HG02642 (cell line): ENCODE results near the gene KIAA0825.

Experiments
- ATAC-seq: cut with Tn5 transposase; IDR thresholded peaks from one replicate; pipeline ENCODE4 v1.9.1; 2021; ENCODE audit warnings: mild to moderate bottlenecking; ENCODE audit not compliant: unreplicated experiment, poor library complexity

KIAA0825 gene

DNA sequence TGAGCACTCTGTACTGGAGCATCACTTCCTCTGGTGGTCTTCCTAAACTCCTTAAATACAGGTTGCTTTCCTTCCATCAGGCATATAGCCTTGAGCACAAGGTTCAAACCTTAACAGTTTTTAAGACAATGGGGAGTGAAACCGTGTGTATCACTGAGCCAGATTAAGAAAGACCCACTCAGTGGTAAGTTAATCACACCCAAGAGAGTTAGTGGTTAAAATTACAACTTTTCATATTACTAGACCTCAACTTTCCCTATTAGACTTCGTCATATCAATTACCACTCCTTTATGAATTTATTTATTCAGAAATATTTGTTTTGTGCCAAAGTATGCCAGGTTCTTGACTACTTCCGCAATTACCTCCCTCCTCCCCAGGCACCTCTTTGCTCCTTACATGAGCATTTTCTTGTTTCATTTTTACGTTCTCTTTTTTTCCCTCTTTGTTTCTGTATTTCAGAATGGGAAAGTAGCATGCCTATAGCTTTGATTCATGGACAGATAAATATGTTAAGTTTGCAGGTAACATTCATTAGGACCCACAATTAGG is 351.0 kb downstream of the KIAA0825 start:
- ATAC-seq: no peak

DNA sequence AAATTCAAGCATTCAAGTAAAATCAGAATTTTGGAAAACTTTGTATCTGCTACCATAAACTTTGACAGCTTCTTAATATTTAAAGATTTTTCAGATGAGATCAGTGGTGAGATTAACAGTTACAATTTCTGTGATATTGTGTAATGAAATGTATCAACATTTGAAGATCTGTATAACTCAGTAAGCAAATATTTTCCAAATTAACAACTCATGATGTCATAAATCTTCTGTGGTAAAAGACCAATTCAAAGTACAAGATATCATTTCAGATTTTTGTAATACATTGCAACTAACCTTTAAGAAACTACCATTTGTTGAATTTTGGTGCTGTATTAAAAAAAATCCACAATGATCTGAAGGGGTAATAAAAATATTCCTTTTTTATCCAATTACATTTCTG is 352.2 kb downstream of the KIAA0825 start:
- ATAC-seq: no peak

DNA sequence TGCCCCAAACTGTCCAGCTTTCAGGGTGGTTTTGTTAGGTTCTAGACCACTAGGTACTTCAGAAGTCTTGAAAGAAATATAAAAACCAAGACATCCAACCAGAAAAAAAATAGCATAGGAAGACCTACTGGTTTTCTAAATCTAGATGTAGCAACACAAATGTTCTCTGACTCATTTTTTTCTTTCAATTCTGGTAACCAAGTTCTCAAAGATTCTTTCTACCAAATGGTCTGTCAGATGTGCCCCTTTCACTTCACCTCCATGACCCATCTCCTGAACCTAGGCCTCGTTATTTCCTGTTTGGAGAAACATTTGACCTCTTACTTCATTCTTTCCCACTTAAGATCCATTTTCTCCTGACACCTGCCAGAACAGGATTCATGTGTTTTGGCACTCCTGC is 355.3 kb downstream of the KIAA0825 start:
- ATAC-seq: no peak

DNA sequence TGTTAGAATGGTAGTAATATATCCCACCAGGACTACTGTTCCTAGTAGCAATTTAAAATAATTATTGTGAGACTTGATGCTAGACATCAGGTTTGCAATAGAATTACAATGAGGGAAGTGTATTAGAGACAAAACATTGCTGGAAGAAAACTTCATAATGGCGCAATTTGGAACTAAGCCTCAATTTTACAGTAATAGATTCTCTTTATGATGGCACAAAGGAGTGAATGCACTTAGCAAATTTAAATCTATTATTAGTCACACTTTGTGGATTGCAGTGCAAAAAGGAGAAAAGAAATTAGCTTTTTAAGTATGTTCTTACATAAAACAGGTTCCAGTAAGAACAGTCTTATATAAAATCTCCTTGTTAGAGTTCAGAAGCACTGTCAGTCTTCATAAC is 358.3 kb downstream of the KIAA0825 start:
- no peak for ATAC-seq

DNA sequence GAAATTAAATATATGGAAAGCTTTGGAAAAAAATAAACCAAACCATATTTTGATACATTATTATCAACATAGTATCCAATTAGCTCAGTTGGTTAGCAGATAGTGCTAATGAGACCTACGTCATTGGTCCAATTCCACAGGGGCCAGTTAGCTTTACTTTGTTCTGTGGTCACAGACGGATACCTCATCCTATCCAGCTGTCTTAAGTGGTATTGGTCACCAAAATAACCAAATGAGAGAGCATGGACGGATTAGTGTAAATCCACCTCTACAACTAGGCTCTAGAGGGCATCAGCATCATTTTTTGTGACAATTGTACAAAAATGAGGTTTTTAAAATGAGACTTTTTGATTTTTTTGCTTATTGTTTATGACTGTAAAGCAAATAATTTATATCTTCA is 364.2 kb downstream of the KIAA0825 start:
- ATAC-seq: no peak

DNA sequence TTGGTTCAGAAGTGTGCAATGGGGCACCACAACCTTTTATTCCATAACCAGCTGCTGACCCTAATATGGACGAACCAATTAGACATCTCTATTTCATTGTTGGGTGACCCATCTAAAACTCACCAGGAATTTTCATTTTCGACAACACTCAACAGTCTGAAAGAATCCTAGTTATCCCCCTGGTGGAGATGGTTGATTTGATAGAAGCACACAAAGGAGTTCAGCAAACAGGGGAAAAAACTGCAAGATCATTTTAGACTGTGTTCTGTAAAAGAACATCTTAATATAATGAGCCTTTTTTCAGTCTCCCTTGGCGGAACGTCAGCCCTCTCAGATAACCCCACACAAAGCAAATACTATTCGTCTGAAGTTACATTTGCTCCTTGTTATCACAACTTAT is 367.4 kb downstream of the KIAA0825 start:
- no peak for ATAC-seq

DNA sequence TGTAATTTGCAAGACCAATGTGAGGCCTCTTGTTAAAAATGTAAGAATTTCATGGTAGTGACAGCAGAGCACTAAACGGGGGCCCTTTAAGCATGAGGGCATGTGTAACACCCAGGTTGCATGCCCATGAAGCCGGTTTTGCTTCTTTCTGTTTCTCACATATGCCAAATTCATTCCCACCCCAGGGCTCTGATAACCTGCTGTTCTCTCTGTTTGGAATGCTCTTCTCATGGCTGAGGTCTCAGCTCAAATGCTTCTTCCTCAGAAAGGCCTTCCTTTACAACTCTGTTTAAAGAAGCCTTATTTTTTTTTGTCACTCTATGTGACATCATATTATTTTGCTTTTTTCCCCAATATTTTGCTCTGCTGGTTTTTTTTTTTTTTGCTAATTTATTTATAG is 369.0 kb downstream of the KIAA0825 start:
- ATAC-seq: no peak

DNA sequence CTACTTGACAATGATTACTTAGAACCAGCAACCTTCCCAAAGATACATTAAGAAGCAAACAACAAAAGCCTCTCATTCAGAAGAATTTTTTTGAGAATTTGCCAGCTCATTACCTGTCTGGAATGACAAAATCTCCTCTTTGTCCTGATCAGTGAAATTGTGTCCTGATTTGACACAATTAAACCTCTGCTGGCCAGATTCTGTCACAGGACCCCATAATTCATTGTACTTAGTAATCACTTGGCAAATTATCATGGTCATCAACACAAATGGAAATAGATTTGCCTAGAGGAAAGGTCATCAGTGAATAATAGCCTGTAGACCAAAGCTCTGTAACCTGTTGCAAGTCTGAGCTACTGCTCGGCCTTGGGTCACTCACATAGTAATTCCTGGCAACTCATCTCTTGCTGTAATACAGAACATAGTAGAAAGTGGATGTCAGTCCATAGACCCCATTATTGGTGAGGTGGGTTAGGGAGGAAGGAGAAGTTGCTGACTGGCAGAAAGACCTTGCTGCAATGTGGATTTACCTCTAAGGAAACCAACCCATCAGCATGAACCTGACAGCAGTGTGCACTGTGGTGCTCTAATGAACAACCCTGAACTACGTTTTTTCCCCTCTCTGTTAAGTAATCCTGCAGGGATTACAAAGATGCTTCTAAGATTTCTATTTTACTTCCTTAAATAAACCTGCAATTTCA is 370.1 kb downstream of the KIAA0825 start:
- ATAC-seq: no peak

DNA sequence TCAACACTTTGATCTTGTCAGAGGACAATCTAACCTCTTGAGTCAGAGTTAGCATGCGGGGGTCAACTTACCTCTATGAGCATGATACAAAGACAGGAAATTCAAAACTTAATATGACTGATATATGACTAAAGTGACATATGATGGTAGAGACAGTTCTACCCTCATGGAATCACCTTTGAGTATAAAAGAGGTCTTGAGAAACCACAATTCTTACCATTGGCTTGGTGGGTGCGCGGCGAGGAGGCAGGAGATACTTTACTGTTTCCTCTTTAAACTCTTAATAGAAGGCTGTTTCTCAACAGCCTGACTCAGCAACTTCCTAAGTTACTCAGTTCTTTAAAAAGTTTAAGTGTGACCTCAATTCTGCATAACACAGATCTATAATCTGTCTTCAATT is 372.8 kb downstream of the KIAA0825 start:
- ATAC-seq: no peak

DNA sequence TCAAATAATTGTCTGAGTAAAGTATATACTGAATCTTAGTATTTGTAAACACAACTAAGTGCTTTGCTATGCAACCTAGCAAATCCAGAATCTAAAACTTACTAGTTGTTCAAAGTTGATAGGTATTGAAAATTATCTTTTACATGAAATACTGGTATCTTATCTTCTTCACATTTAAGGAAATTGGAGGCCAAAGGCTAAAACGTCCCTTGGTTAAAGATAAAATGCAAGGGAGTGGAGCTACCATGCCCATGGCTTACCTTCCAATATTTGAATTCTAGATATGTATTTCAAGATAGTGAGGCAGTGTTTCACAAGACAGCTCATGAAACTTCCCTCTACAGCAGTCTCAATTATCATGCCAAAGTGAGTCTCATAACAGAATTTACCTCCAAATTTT is 373.5 kb downstream of the KIAA0825 start:
- no peak for ATAC-seq

DNA sequence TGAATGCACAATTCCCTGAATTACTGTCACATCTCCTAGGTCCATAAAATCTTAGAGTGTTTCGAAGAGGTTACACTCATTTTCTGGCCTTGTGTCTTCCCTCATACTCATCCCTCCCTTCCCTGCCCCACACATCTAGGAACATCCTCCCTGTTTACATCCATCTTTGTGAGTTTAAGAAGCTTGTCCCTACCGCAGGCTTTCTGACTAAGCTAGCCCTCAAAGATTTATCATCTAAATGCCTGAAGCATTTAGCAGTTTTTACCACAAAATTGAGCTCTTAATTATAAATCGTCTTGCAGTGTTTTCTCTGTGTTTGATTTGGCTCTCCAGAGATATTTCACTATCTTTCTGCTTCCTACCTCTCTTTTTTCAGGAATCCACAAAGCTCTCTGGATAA is 374.8 kb downstream of the KIAA0825 start:
- no peak for ATAC-seq

DNA sequence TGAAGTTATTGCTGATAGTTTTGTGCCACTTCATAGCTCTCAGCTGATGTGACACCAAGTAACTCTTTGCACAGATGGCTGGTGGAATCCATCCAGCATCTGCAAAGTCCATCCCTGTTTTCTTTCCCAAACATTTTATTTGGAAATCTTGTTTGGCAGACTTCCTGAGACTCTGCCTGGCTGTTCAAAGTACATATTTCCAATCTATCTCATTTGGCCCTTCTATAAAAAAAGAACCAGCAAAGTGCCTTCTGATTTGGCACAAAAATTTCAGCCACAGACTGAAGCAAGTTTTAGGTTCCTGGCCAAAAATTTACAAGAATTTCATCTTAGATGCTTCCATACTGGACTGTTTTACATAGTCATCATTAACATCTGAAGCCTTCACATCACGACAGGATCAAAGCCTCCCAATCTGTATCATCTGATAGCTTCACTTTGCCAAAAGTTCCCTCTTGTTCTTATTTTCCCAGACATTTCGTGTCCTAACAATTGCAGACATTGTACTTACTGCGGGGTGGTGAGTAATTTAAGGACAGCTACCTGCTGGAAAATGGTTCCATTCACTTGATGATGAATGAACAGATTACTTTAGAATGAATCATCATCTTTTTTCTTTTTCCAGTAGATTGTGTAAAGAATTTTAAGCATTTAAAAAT is 377.3 kb downstream of the KIAA0825 start:
- no peak for ATAC-seq

DNA sequence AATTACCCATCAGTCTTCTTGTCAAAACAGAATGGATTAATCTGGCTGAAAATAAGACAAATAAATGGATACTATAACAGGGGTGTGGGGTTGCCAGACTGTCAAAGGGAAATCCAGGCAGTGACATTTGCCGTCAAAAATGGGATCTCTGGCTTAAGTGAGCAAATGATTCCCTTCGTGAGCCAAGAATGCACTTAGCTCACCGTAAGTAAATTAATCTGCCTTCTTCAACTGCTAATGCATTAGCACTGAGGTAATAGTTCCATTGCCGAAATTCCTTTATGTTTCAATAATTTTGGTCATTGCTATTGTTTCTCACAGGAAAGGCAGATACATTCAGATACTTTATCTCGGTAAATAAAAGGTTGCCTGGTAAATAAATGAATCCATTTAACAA is 377.8 kb downstream of the KIAA0825 start:
- no peak for ATAC-seq

DNA sequence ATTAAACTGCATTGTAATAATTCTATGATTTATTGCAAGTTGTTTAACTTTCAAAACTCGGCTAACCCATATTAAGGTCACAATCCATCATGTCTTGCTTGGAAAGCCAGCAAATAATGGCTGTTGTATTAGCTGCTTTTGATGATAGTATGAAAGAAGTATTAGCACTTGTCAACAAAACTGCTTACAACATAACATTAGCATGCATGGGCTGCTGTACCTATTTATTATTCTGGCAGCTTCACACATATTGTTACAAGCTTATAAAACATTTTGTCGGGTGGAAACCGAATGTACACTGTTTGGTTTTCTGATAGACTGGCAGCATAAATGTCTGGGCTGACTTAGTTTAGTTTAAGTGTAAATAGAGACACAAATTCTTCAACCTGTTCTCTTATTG is 378.3 kb downstream of the KIAA0825 start:
- ATAC-seq: no peak

DNA sequence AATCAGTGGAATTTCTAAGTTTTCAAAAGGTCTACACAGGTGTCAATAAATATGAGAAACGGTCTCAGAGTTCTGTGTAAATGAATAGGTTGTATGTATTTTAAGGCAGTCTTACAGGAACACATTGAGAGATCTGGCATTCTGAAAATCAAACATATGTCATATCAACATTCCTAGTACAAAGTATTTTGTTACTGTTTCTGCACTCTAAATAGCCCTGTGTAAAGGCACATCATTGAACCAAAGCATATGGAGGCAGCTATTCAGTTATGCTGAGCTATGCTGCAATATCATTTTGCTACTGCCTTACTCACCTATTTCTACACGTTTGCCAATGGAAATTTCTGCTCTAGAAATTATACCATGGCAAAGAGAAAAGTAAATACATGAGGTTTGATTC is 379.1 kb downstream of the KIAA0825 start:
- no peak for ATAC-seq

DNA sequence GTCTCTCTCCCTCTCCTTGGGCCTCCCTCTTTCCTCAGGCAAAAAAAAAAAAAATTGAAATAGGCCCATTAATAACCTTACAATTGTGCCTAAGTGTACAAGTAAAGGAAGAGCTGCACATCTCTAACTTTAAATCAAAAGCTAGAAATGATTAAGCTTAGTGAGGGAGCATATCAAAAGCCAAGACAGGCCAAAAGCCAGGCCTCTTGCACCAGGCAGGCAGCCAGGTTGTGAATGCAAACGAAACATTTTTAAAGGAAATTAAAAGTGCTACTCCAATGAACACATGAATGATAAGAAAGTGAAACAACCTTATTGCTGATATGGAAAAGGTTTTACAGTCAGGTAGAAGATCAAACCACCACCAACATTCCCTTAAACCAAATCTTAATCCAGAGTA is 383.4 kb downstream of the KIAA0825 start:
- no peak for ATAC-seq

DNA sequence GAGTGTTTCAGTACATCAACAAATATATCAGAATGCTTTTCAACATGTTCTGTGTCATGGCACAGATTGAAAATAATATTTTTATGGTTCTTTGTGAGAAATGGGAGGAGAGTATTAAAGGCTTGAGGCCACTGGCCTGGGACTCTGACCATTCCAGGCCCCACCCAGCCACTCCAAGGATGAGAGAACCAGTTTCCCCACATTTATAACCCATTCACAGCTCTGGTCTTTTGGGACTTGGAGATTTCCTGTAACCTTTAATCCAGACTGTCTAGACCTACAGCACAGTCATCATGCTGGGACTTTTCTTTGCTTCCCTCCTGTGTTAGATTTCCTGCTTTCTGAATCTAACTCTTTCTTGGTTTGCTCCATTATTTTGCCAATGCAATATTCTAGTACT is 389.6 kb downstream of the KIAA0825 start:
- ATAC-seq: no peak

DNA sequence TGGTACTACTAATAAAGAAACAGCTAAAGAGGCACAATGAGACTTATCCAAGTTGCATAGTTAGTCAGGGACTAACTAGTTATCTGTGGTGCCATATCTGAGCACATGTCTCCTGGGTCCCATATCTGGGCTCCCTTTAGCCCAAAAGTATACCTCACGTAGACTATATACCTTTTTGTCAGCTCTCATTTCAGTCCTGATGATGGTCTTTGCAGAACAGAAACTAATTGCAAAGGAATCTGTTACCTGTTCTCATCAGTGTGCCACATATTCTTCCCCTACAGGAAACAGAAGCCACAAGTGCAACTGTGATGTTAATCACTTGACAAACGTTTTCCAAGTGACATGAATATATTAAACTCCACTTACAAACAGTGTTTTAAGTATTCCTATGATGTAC is 395.2 kb downstream of the KIAA0825 start:
- ATAC-seq: no peak

DNA sequence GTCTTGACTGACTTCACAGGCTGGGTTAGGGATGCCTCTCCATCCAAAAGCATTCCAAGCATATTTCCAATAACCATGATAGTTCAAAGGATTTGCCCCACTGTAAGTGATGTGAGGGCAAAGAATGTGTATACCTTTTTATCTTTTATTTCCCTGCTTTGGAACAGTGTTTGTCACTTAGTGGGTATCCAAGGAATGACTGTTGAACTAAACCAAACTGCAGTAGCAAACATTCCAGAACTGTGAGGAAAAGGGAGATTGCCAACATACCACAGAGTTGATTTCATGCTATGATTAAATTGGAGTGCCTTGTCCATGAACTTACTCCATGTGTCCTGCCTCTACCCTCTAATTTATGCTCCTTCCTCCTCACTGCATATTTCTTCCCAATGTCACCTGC is 400.0 kb downstream of the KIAA0825 start:
- no peak for ATAC-seq

DNA sequence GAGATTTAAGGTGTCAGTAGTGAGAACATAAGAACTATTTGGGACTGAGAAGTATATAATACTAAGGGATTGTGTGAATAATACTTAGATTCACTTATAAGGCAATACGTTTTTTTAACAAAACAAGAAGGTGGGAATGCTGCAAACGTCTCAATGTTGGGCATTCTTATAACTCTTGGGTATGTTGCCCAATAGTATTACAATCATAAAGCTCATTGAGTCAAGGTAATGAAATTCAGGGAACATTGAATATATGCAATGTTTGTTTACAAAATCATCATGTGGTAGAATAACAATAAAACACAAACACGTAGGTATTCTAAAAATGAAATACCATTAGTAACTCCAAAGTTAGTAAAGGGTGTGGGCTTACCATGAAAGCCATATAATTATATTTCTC is 400.7 kb downstream of the KIAA0825 start:
- no peak for ATAC-seq

DNA sequence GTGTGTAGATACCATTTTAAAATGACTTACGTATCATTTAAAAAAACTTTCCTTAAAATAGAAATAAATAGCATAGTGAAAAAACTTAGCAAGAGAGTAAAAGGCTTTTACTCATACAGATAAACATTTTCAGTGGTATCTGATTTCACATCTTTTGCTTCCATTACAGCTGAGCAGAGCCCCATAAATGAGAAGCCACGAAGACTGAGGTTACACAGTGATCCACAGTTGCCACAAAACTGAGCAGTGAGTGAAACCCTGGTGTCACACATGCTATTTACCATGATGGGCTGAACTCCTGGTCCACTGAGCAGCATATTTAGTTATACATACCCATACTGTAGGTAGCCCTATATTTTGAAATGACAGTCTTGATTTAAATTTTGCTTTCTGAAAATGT is 401.2 kb downstream of the KIAA0825 start:
- ATAC-seq: no peak

DNA sequence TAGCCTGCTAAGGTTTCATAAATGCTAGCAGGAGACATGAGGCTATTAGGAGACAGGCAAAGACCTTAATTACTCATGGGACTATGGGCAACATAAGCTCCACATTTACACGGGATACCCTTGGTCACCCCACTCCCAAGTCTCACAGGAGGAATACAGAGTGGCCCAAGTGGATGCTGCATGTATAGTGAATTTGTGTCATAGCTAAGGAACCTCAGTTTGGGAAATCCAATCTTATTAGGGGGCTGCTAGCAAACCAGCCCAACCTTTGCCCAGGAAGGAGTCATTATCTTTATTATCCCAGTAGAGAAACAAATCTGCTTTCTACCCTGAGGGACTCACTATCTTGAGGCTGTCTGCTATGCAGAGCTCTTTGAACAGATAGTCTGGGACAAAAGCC is 405.9 kb downstream of the KIAA0825 start:
- no peak for ATAC-seq
